WERI-Rb-1 (cell line): ENCODE results near the gene COX7A2L.

Experiments used
- DNase-seq: peaks from one replicate; pipeline ENCODE4 v3.0.0-alpha.2; 2020
- H3K27ac ChIP-seq: fragments of 250-450 bp; sonication (Bioruptor Pico); 2 replicates; pipeline ENCODE4 v1.5.1; 2020; ENCODE audit warnings: mild to moderate bottlenecking, moderate library complexity
- H3K27me3 ChIP-seq: fragments of 250-450 bp; sonication (Bioruptor Pico); 2 replicates; pipeline ENCODE4 v1.5.1; 2021; ENCODE audit warnings: mild to moderate bottlenecking, low read depth, moderate library complexity; ENCODE audit not compliant: insufficient read depth, severe bottlenecking
- H3K36me3 ChIP-seq: fragments of 250-450 bp; sonication (Bioruptor Pico); 2 replicates; pipeline ENCODE4 v1.5.1; 2020; ENCODE audit warnings: mild to moderate bottlenecking, moderate library complexity
- H3K4me3 ChIP-seq: 2 replicates; pipeline ENCODE4 v1.5.1; 2011; ENCODE audit warnings: low read depth, mild to moderate bottlenecking, control low read depth, low read length
- H3K9me3 ChIP-seq: fragments of 250-450 bp; sonication (Bioruptor Pico); 2 replicates; pipeline ENCODE4 v1.5.1; 2021; ENCODE audit warnings: mild to moderate bottlenecking, moderate library complexity; ENCODE audit not compliant: severe bottlenecking
- CTCF ChIP-seq: IDR thresholded peaks from 2 replicates; pipeline ENCODE4 v1.5.1; 2011; ENCODE audit warnings: low read depth, mild to moderate bottlenecking, control low read depth, inconsistent platforms, low read length

Gene COX7A2L

GRCh38 chr2:42321452-42322064 lies 39.5 kb downstream of the COX7A2L start:
- peaks cover 28% of the 10 kb centered on the region for H3K36me3 ChIP-seq
- no peaks in the 10 kb centered on the region for H3K9me3 ChIP-seq
- TF ChIP-seq CTCF, result no peak

GRCh38 chr2:42319265-42319664 lies 41.8 kb downstream of the COX7A2L start:
- no peak for TF ChIP-seq CTCF
- no peaks in the 10 kb centered on the region for H3K9me3 ChIP-seq
- no peak for DNase-seq
- H3K27me3 ChIP-seq, result no peaks in the 10 kb centered on the region
- H3K4me3 ChIP-seq, result no peak overlapping the region
- peaks cover 31% of the 10 kb centered on the region for H3K36me3 ChIP-seq
- H3K27ac ChIP-seq, result no peak overlapping the region

More at GRCh38 chr2:42321452-42322064, 39.5 kb downstream of the COX7A2L start:
- Histone ChIP-seq H3K27me3 (no peaks in the 10 kb centered on the region), H3K4me3 (no peak overlapping the region), H3K27ac (no peak overlapping the region)
- no peak for DNase-seq

GRCh38 chr2:42317945-42318344 lies 43.1 kb downstream of the COX7A2L start:
- H3K27me3 ChIP-seq, result no peaks in the 10 kb centered on the region
- no peaks in the 10 kb centered on the region for H3K9me3 ChIP-seq
- peaks cover 31% of the 10 kb centered on the region for H3K36me3 ChIP-seq
- TF ChIP-seq CTCF, result no peak
- H3K27ac ChIP-seq, result no peak overlapping the region
- no peak overlapping the region for H3K4me3 ChIP-seq
- DNase-seq, result no peak

- Histone ChIP-seq H3K9me3 (no peaks in the 10 kb centered on the region), H3K36me3 (peaks cover 31% of the 10 kb centered on the region), H3K27me3 (no peaks in the 10 kb centered on the region), H3K27ac (no peak overlapping the region), H3K4me3 (no peak overlapping the region)
- DNase-seq, result no peak
- no peak for TF ChIP-seq CTCF
These were observed 43.5 kb downstream of the COX7A2L start for GRCh38 chr2:42317486-42317885.

- Histone ChIP-seq H3K36me3 (peaks cover 31% of the 10 kb centered on the region), H3K4me3 (no peak overlapping the region), H3K27ac (no peak overlapping the region), H3K9me3 (no peaks in the 10 kb centered on the region), H3K27me3 (no peaks in the 10 kb centered on the region)
- no peak for DNase-seq
- TF ChIP-seq CTCF, result no peak
These were observed 44.1 kb downstream of the COX7A2L start for GRCh38 chr2:42316910-42317309.
